Osteoblast (primary cell): ENCODE data around the gene AP1M1. TPM values are rescaled to one million over a fixed set of nuclear protein-coding genes. Genes with fewer than 3 reads are reported as not detected.

Experiments
- DNase-seq: peaks from one replicate; pipeline ENCODE4 v3.0.0; 2011; ENCODE audit warnings: low spot score, mixed read lengths; ENCODE audit not compliant: insufficient read length; ENCODE audit errors: missing footprints
- H2AFZ ChIP-seq: 2 replicates; pipeline ENCODE4 v1.6.0; 2011; ENCODE audit warnings: mild to moderate bottlenecking, low read length
- H3K27ac ChIP-seq: 2 replicates; pipeline ENCODE4 v1.5.1; 2011; ENCODE audit warnings: mild to moderate bottlenecking, low read depth, low read length, moderate library complexity
- H3K27me3 ChIP-seq: 2 replicates; pipeline ENCODE4 v1.6.0; 2012; ENCODE audit warnings: mild to moderate bottlenecking, control low read depth, inconsistent platforms, low read length, moderate library complexity; ENCODE audit not compliant: insufficient read depth
- H3K36me3 ChIP-seq: 2 replicates; pipeline ENCODE4 v1.5.1; 2011; ENCODE audit warnings: mild to moderate bottlenecking, low read length, control low read depth, moderate library complexity; ENCODE audit not compliant: insufficient read depth
- H3K4me1 ChIP-seq: 2 replicates; pipeline ENCODE4 v1.5.1; 2011; ENCODE audit warnings: mild to moderate bottlenecking, low read length, control low read depth, moderate library complexity; ENCODE audit not compliant: insufficient read depth
- H3K4me2 ChIP-seq: 2 replicates; pipeline ENCODE4 v1.6.0; 2011; ENCODE audit warnings: mild to moderate bottlenecking, low read length; ENCODE audit not compliant: insufficient read depth
- H3K4me3 ChIP-seq: fragments of 200-600 bp; sonication (generic); 3 replicates; pipeline ENCODE4 v1.5.1; 2012; ENCODE audit warnings: mild to moderate bottlenecking, low read length, inconsistent platforms; ENCODE audit not compliant: insufficient read depth
- H3K79me2 ChIP-seq: 2 replicates; pipeline ENCODE4 v1.6.0; 2012; ENCODE audit warnings: mild to moderate bottlenecking, low read length, control low read depth, inconsistent platforms; ENCODE audit not compliant: insufficient read depth
- H3K9me3 ChIP-seq: 2 replicates; pipeline ENCODE4 v1.5.1; 2011; ENCODE audit warnings: low read depth, low read length, control low read depth
- H4K20me1 ChIP-seq: 2 replicates; pipeline ENCODE4 v1.6.0; 2012; ENCODE audit warnings: mild to moderate bottlenecking, low read length, control low read depth; ENCODE audit not compliant: insufficient read depth
- total RNA-seq: library from RNA; depleted of rRNA; stranded (reverse); fragments of >200 nt; gene quantifications from 2 replicates; pipeline ENCODE4 v1.2.3, GENCODE V29; 2012
- TF ChIP-seq, protein P1 (sequence below): IDR thresholded peaks from 2 replicates; pipeline ENCODE4 v1.5.1; 2011; ENCODE audit warnings: mild to moderate bottlenecking, low read depth, low read length, moderate library complexity; ENCODE audit errors: extremely low read depth

AP1M1 gene
- total RNA-seq, 1 donor = 52.1 TPM

DNA sequence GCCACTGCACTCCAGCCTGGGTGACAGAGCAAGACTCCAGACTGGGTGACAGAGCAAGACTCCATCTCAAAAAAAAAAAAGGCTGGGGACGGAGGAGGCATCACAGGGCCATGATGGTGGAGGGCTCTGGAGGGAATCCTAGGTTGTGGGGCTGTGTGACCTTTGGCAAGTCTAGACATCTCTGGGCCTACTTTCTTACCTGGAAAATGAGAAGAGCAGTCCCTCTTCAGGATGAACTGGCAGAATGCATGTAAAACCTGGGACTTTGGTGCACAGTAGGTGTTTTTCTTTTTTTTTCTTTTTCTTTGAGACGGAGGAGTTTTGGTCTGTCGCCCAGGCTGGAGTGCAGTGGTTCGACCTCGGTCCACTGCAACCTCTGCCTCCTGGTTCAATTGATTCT is 38.1 kb upstream of the AP1M1 start:
- no peaks in the 10 kb centered on the region for H3K9me3 ChIP-seq
- no peaks in the 10 kb centered on the region for H3K79me2 ChIP-seq
- H3K27me3 ChIP-seq = peaks cover 4% of the 10 kb centered on the region
- no peak overlapping the region for H3K4me2 ChIP-seq
- no peak overlapping the region for H2AFZ ChIP-seq
- H3K36me3 ChIP-seq = no peaks in the 10 kb centered on the region
- peaks cover 16% of the 10 kb centered on the region for H3K4me1 ChIP-seq
- H4K20me1 ChIP-seq = no peaks in the 10 kb centered on the region
- no peak overlapping the region for H3K27ac ChIP-seq
- no peak overlapping the region for H3K4me3 ChIP-seq
- TF ChIP-seq, protein P1, sequence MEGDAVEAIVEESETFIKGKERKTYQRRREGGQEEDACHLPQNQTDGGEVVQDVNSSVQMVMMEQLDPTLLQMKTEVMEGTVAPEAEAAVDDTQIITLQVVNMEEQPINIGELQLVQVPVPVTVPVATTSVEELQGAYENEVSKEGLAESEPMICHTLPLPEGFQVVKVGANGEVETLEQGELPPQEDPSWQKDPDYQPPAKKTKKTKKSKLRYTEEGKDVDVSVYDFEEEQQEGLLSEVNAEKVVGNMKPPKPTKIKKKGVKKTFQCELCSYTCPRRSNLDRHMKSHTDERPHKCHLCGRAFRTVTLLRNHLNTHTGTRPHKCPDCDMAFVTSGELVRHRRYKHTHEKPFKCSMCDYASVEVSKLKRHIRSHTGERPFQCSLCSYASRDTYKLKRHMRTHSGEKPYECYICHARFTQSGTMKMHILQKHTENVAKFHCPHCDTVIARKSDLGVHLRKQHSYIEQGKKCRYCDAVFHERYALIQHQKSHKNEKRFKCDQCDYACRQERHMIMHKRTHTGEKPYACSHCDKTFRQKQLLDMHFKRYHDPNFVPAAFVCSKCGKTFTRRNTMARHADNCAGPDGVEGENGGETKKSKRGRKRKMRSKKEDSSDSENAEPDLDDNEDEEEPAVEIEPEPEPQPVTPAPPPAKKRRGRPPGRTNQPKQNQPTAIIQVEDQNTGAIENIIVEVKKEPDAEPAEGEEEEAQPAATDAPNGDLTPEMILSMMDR = no peak
- DNase-seq = no peak

DNA sequence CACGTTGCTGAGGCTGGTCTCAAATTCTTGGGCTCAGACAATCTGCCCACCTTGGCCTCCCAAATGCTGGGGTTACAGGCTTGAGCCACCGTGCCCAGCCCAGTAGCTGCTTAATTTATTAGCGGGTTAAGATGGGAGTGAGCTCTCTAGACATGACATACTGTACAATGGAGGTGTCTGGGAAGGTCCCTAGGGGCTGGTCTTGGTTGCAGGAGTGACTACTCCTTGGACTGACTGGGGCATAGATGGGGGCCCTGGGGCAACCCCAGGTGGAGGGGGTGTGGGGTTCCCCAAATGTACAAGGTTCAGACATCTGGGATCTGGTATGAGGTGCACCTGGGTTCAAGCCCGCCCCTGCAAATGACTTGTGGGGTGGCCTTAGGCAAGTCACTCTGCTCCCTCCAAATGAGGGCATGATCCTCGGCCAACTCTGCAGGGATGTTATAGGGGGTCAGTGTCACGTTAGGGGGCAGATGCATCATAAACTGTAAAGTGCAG is 37.2 kb upstream of the AP1M1 start:
- Histone ChIP-seq H3K4me2 (peak overlapping the region; percentile 78), H3K79me2 (no peaks in the 10 kb centered on the region), H2AFZ (no peak overlapping the region), H3K27me3 (no peaks in the 10 kb centered on the region), H3K4me3 (peak overlapping the region; percentile 55), H4K20me1 (no peaks in the 10 kb centered on the region), H3K27ac (no peak overlapping the region), H3K9me3 (no peaks in the 10 kb centered on the region), H3K4me1 (peaks cover 16% of the 10 kb centered on the region), H3K36me3 (no peaks in the 10 kb centered on the region)
- TF ChIP-seq, protein P1 = no peak
- no peak for DNase-seq

DNA sequence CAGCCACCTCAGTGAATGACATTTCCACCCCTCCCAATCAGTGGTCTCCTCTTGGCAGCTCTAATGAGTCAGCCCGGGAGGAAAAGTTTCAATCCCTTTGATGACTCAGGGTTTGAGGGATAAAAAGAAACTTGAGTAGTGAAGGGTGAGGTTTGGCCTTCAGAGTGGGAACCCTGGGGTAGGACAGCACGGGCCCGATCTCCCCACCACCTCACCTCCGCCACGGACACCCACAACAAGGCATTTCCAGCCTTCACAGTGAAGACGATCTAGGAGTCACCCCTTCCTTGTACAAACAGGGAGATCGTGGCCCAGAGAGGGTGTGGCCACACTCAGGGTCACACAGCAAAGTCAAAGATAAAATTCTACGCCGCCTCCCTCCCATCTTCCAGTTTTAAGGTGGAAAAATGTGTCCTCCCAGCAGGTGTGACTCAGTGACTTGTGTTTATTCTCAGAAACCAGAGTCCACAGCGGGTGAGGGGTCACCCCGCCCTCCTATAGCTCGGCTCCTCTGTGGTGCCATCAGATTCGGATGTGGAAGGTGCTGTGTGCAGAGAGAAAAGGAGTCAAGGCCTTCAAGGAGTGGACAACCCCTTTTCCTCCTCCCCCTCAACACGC is 36.7 kb upstream of the AP1M1 start:
- no peaks in the 10 kb centered on the region for H4K20me1 ChIP-seq
- peak; percentile 83 for DNase-seq
- H3K27ac ChIP-seq = peak overlapping the region; percentile 49
- H3K9me3 ChIP-seq = no peaks in the 10 kb centered on the region
- TF ChIP-seq, protein P1 = no peak
- peak overlapping the region; percentile 55 for H3K4me3 ChIP-seq
- H3K36me3 ChIP-seq = no peaks in the 10 kb centered on the region
- no peaks in the 10 kb centered on the region for H3K27me3 ChIP-seq
- H3K79me2 ChIP-seq = no peaks in the 10 kb centered on the region
- H3K4me2 ChIP-seq = peak overlapping the region; percentile 78
- H3K4me1 ChIP-seq = peaks cover 16% of the 10 kb centered on the region
- H2AFZ ChIP-seq = peak overlapping the region; percentile 78

DNA sequence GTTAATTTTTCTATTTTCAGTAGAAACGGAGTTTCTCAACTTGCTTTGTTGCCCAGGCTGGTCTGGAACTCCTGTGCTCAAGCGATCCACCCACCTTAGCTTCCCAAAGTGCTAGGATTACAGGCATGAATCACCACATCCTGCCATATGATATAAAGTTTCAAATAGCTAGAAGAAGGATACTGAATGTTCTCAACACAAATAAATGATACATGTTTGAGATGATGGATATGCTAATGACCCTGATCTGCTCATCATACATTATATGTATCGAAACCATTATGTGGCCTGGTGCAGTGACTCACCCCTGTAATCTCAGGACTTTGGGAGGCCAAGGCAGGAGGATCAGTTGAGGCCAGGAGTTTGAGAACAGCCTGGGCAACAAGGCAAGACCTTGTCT is 35.9 kb upstream of the AP1M1 start:
- no peaks in the 10 kb centered on the region for H3K79me2 ChIP-seq
- H3K36me3 ChIP-seq = no peaks in the 10 kb centered on the region
- H3K27ac ChIP-seq = no peak overlapping the region
- TF ChIP-seq, protein P1 = no peak
- no peak overlapping the region for H3K4me3 ChIP-seq
- H3K27me3 ChIP-seq = no peaks in the 10 kb centered on the region
- no peaks in the 10 kb centered on the region for H4K20me1 ChIP-seq
- no peak for DNase-seq
- peaks cover 16% of the 10 kb centered on the region for H3K4me1 ChIP-seq
- H3K4me2 ChIP-seq = peak overlapping the region; percentile 78
- H3K9me3 ChIP-seq = no peaks in the 10 kb centered on the region
- H2AFZ ChIP-seq = no peak overlapping the region
